LNCaP clone FGC (cell line): ENCODE measurements around the gene SLC16A13.

Experiments
- DNase-seq: peaks from one replicate; pipeline ENCODE4 v3.0.0-alpha.2; 2011; ENCODE audit warnings: low read depth
- H3K4me3 ChIP-seq: 2 replicates; pipeline ENCODE4 v1.5.1; 2011; ENCODE audit warnings: mild to moderate bottlenecking, low read depth, low read length, control low read depth
- CTCF ChIP-seq: IDR thresholded peaks from 2 replicates; pipeline ENCODE4 v1.5.1; 2012; ENCODE audit warnings: mild to moderate bottlenecking; ENCODE audit not compliant: control insufficient read depth, insufficient read depth; ENCODE audit errors: extremely low read depth

SLC16A13 gene

GRCh38 chr17:7029659-7030058 lies 6.2 kb upstream of the SLC16A13 start:
- no peak for DNase-seq
- no peak for TF ChIP-seq CTCF
- H3K4me3 ChIP-seq, result no peak overlapping the region

- no peak for TF ChIP-seq CTCF
- H3K4me3 ChIP-seq, result peak overlapping the region; percentile 73
- no peak for DNase-seq
Observed at GRCh38 chr17:7034955-7035590, 742 bp upstream of the SLC16A13 start.

- DNase-seq, result no peak
- no peak for TF ChIP-seq CTCF
- H3K4me3 ChIP-seq, result no peak overlapping the region
Observed at GRCh38 chr17:7038025-7038862, 2.4 kb downstream of the SLC16A13 start.

GRCh38 chr17:7039832-7040231 lies 4.0 kb downstream of the SLC16A13 start:
- no peak for DNase-seq
- TF ChIP-seq CTCF, result no peak

GRCh38 chr17:7041607-7042500 lies 6.0 kb downstream of the SLC16A13 start:
- no peak for DNase-seq
- H3K4me3 ChIP-seq, result no peak overlapping the region
- no peak for TF ChIP-seq CTCF

More at GRCh38 chr17:7039832-7040231, 4.0 kb downstream of the SLC16A13 start:
- H3K4me3 ChIP-seq, result no peak overlapping the region

- DNase-seq, result no peak
- no peak overlapping the region for H3K4me3 ChIP-seq
- no peak for TF ChIP-seq CTCF
Observed at GRCh38 chr17:7042501-7043181, 6.8 kb downstream of the SLC16A13 start.
